Activated CD8-positive, alpha-beta memory T cell treated with anti-CD3 and anti-CD28 coated beads for 36 hours (primary cell): ENCODE measurements around the gene RPL10. TPM values are rescaled to one million over a fixed set of nuclear protein-coding genes. Genes with fewer than 3 reads are reported as not detected.
"Not testable (repeated sequence)": the region's sequence is repeated elsewhere in the genome, so short reads cannot be mapped to it uniquely, and the experiment has no call there.

ENCODE experiments used
- CTCF ChIA-PET: fragments of 350-600 bp; sonication (Branson Sonifier 250); formaldehyde crosslinking; loops from one replicate; lab custom pipeline; 2021; ENCODE audit warnings: antibody characterized with exemption; lab: Charles Lee
- POLR2A ChIA-PET: fragments of 350-600 bp; sonication (Branson Sonifier 250); formaldehyde crosslinking; loops from one replicate; lab custom pipeline; 2021; ENCODE audit warnings: antibody characterized with exemption; lab: Charles Lee
- total RNA-seq, 2 experiments: library from RNA; stranded (reverse); gene quantifications; one replicate each; pipeline ENCODE4 v1.2.3, GENCODE V29; 2021

Gene RPL10
- total RNA-seq, 2 experiments from 2014 or later, result 2,936 to 3,024 TPM

GRCh38 chrX:154373340-154374306, 24.6 kb upstream of the RPL10 start:
- POLR2A ChIA-PET, result interaction anchor here (0.6 to 2.4 kb wide), 2 partner anchors 25 to 172 kb away, joined by 4 to 11 read pairs; partner anchors contain the start of gene RPL10
- CTCF ChIA-PET, result interaction anchor here (0.9 to 2.3 kb wide), 7 partner anchors 10 to 168 kb away, joined by 3 to 10 read pairs (median 6); partner anchors contain the start of gene RPL10

DNA sequence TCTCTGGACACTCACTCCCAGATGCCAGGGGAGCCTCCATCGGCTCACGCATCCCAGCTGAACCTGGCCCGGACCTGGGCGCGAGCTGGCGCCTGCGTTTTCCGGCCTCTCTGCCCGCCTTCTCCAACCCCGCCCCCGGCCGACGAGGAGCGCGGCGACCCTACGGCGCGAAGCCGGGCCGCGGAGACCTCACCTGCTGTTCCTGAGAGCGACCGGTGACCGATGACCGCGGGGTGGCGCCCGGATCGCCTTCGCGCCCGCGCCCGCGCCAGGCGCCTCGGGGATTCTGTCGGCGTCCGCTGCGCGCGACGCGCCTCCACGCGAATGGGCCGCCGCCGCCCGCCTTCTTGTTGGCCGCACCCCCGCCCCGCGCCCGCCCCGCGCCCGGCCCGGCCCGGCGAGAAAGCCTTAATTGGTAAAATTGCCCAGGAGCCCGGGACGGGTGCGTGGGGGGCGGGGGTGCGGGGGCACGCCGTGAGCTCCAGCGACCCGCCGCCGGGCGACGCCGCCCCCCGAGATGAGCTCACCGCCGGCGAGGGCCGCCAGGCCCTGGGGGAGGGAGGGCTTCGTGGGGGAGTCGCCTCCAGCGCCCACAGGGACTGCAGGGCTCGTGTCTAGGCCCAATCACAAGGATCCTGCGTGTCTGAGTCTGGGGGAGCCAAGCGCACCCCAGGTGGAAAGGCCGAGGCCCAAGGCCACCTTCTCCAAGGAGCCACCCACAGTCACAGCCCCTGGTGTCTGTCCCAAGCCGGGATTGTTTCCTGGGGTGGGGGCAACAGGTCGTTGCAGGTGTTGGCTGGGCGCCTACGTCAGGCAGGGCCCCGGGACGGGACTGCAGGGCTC, 23.6 kb upstream of the RPL10 start, which contains the start of gene FLNA:
TSS of gene FLNA (minus strand) at position 322 of the 843 bp plus-strand sequence. CDS start 3,389 bp downstream, outside the sequence.
- ChIA-PET POLR2A (interaction anchor here (2.4 kb wide), 1 partner anchor 24 kb away, joined by 11 read pairs; the partner anchor contains the start of gene RPL10), CTCF (interaction anchor here (0.9 to 2.3 kb wide), 5 partner anchors 9 to 167 kb away, joined by 3 to 10 read pairs (median 6); partner anchors contain the start of gene RPL10)

- ChIA-PET POLR2A (no interaction called here), CTCF (no interaction called here)
These were observed 23.0 kb upstream of the RPL10 start for GRCh38 chrX:154375156-154375504.

- ChIA-PET CTCF (no interaction called here), POLR2A (no interaction called here)
These were observed 21.4 kb upstream of the RPL10 start for GRCh38 chrX:154376774-154377173.

DNA sequence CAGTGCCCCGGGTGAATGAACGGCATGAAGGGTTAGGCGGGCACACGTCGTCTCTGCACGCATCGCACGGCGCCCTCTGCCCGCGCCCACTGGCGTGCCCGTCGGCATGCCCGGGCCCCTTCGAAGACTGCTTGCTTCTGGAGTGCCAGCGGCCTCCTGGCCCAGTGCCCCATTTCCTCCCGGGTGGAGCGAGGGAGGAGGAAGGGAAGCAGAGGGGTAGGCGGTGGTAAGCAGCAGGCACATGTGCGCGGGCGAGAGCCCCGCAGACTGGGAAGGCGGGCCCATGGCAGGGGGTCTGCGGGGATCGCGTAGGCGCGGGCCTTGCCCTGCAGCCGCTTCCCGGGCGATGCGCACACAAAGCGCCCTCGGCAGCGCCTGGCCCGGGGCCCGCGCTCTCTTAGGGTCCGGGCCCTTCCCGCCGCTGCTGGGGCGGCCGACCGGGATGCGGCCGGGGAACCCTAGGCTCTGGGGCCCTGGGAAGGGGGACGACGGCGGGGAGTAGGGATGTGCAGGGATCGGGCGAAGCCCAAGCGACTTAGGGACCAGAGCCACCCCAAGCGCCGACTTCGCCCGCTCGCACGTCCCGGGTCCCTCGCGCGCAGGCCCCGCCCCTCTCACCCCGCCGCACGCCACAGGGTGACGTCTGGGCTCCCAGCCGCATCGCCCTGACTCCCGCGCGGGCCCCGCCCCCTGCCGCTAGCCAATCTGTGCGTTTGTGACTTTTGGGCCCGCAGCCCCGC, 19.9 kb upstream of the RPL10 start:
- ChIA-PET CTCF (interaction anchor here (0.7 kb wide), 1 partner anchor 22 kb away, joined by 3 read pairs; no protein-coding TSS in a partner anchor), POLR2A (no interaction called here)

- POLR2A ChIA-PET, result no interaction called here
- CTCF ChIA-PET, result no interaction called here
These were observed 19.2 kb upstream of the RPL10 start, which contains the start of gene EMD for GRCh38 chrX:154378799-154379568. TSS of gene EMD (plus strand) at chrX:154379295. CDS start at chrX:154379485, 190 bp downstream.

DNA sequence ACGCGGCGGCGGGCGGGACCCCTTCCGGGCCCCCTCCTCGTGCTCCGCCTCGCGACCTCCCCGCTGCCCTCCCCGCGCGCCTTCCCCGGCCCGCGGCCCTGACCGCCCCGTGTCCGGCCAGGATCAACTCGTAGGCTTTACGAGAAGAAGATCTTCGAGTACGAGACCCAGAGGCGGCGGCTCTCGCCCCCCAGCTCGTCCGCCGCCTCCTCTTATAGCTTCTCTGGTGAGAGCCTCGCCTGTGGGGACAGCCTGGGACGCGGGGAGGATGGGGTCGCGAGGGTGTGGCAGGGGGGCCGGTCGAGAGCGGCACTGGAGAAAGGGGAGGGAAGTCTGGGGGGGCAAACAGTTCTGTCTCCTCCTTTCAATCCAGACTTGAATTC, 18.6 kb upstream of the RPL10 start:
- ChIA-PET POLR2A (interaction anchor here (1.2 kb wide), 1 partner anchor 11 kb away, joined by 3 read pairs; no protein-coding TSS in a partner anchor), CTCF (no interaction called here)

DNA sequence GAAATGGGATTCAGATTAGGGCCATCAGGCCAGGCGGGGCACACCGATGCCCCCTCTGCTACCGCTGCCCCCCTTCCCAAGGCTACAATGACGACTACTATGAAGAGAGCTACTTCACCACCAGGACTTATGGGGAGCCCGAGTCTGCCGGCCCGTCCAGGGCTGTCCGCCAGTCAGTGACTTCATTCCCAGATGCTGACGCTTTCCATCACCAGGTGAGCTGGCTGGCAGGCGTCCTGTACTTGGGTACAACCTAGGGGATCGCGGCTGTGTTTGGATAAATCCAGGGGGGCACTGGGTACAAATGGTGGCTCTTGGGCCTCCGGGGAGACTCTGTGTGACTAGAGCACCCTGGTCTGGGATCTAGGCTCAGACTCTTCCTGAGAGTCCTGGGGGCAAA, 18.0 kb upstream of the RPL10 start:
- CTCF ChIA-PET, result no interaction called here
- POLR2A ChIA-PET, result interaction anchor here (1.2 kb wide), 1 partner anchor 11 kb away, joined by 3 read pairs; no protein-coding TSS in a partner anchor

GRCh38 chrX:154380787-154381186, 17.4 kb upstream of the RPL10 start:
- POLR2A ChIA-PET, result interaction anchor here (1.2 kb wide), 1 partner anchor 12 kb away, joined by 3 read pairs; no protein-coding TSS in a partner anchor
- CTCF ChIA-PET, result no interaction called here

GRCh38 chrX:154381271-154381670, 16.9 kb upstream of the RPL10 start:
- POLR2A ChIA-PET, result no interaction called here
- CTCF ChIA-PET, result no interaction called here

GRCh38 chrX:154382483-154383069, 15.6 kb upstream of the RPL10 start:
- ChIA-PET CTCF (interaction anchor here (1.1 kb wide), 1 partner anchor 9 kb away, joined by 6 read pairs; no protein-coding TSS in a partner anchor), POLR2A (interaction anchor here (0.6 to 1.4 kb wide), 2 partner anchors 15 to 35 kb away, joined by 3 to 4 read pairs; partner anchors contain the start of gene RPL10)

GRCh38 chrX:154383359-154384283, 14.6 kb upstream of the RPL10 start:
- ChIA-PET CTCF (interaction anchor here (1.1 kb wide), 1 partner anchor 10 kb away, joined by 6 read pairs; no protein-coding TSS in a partner anchor), POLR2A (interaction anchor here (1.4 kb wide), 1 partner anchor 14 kb away, joined by 3 read pairs; the partner anchor contains the start of gene RPL10)

- ChIA-PET POLR2A (interaction anchor here (1.4 kb wide), 1 partner anchor 13 kb away, joined by 3 read pairs; the partner anchor contains the start of gene RPL10), CTCF (no interaction called here)
These were observed 13.8 kb upstream of the RPL10 start for GRCh38 chrX:154384284-154384892.

DNA sequence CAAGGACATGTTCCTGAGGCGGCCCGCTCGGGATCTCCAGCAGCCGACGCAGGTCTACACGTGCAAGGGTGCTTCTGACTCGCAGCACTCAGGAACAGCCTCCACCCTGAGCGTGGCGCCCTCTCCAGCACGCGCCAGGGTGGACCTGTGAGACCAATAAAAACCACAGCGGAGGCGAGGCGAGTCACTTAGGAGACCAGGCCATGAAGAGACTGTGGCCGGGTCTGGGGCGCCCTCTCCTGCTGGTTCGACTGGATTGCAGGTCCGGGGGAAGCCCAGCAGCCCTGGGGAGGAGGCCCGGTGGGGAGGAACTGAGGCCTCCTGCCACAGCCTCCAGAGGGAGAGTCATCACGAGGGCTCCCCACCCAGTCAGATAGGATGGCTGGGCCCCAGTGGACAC, 10.1 kb upstream of the RPL10 start:
- CTCF ChIA-PET, POLR2A ChIA-PET: not testable (repeated sequence)

GRCh38 chrX:154388649-154389048, 9.5 kb upstream of the RPL10 start:
- CTCF ChIA-PET, result not testable (repeated sequence)

More at GRCh38 chrX:154388649-154389048, 9.5 kb upstream of the RPL10 start:
- POLR2A ChIA-PET, result not testable (repeated sequence)
